GM19240 (cell line): ENCODE results near the gene ADI1.

ENCODE experiments used
- DNase-seq: peaks from one replicate; pipeline ENCODE4 v3.0.0; 2011; ENCODE audit warnings: low spot score; ENCODE audit not compliant: insufficient read length

Gene ADI1, protein sequence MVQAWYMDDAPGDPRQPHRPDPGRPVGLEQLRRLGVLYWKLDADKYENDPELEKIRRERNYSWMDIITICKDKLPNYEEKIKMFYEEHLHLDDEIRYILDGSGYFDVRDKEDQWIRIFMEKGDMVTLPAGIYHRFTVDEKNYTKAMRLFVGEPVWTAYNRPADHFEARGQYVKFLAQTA

GRCh38 chr2:3519255-3520205 lies at the start of gene ADI1:
ADI1 (minus strand) TSS chr2:3519531; CDS start chr2:3519487, 44 bp downstream.
- DNase-seq, result peak; percentile 58

GRCh38 chr2:3566806-3567205 lies 47.5 kb upstream of the ADI1 start:
- DNase-seq, result no peak

- DNase-seq, result no peak
These were observed 45.8 kb upstream of the ADI1 start for GRCh38 chr2:3565117-3565516.

- DNase-seq, result no peak
These were observed 44.2 kb upstream of the ADI1 start for GRCh38 chr2:3563521-3563976.

DNA sequence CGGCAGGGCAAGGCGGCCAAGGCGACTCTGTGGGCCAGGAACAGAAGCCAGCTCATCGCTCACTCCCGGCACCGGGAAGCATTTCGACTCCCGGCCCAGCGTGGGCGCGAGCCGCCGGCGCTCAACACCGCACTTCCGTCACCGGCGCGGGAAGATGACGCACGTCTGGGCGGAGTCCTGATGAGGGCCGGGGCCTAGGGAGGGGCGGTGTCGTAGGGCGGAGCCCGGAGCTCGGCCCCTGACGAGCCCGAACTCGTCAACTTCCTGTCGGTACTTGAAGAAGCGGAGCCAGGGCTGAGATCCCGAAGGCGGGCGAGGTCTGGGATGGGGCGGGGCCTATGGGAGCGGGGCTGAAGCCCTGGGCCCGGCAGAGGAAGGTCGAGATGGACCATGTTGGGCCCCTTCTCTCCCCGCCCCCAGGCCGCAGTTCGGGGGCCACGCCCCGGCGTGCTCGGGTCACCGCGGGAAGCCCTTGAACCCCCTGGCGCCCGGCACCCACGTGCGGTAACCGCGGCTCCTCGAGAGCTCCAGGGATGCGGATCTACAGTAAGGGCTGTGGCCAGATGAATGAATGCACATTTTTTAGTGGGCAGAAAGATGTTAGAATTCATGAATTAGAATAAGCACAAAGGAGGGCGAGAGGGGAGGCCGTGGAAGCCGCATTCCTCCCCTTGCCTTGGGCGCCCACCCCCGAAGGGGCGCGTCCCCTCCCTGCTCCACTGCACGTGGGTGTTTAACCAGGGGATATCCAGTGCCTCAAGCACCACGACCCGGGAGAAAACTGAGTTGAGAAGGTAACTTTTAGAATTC lies 39.1 kb upstream of the ADI1 start, which contains the start of gene RNASEH1:
Gene RNASEH1, minus strand, starts transcription at position 129 of the 810 bp plus-strand sequence. Its CDS starts 73 bp downstream, at position 56.
- peak; percentile 95 for DNase-seq

- DNase-seq, result no peak
These were observed 38.4 kb upstream of the ADI1 start for GRCh38 chr2:3557639-3558204.

DNA sequence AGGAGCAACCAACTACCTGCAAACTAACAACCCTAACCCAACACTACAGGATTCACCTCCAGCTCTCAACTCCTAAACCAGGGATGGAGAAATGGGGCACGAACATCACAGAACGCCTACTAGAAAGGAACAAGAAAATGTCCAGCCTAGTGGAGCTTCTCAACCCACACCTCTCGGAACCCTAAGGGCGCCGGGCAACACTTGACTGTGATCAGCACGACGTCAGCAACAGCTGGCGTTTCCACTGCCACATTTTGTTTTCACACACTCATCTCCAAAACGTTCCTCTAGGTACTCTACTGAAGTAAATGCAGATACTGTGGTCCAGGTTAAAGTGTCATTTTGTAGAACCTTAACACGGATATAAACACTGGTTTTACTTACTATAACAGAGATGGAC lies 34.6 kb upstream of the ADI1 start:
- DNase-seq, result no peak

DNA sequence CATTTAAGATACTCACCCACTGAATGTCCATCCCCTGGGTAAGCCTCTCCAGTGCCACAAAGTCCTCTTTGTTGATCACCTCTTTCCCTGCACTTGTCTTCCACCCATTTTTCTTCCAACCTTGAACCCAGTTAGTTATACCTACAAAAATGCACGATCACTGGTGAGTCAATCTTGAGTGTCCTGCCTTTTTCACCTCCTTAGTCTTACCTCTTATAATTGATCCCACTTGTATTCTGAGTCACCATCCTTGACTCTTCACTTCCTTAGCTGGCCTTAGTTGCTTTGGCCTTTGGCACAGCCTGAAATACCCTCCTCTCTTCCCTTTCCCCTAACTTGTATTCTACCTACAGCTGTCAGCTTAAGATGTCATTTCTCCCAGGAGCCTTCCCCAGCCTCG lies 28.6 kb upstream of the ADI1 start:
- DNase-seq, result no peak

DNA sequence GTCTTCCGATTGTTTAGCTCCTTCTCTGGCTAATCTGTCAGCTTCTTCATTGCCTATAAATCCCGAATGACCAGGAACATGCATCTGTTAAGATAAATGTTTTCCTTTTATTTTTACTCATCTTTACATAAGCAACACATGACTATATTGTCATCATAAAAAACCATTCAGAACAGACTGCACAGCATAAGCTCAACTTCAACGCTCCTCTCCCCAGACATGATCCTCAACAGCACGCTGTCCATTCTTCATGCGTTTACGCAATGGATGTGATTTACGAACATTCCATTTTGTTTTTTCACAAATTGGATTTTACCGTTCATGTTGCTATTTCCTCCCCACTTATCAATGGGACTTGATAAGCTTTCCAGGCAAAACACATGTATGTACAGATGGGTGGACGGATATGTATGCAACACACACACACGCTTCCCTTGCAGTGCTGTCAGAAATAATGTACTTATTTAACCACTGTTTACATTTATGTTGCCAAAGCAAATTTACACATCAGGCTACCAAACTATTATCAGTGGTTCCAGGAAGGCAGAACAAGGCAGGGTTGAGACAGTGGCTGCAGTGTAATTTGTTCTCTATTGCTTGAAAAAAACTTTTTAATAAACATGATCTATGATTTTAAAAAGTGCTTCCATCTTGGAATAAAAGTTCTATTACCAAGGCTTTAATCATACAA lies 26.6 kb upstream of the ADI1 start:
- no peak for DNase-seq

DNA sequence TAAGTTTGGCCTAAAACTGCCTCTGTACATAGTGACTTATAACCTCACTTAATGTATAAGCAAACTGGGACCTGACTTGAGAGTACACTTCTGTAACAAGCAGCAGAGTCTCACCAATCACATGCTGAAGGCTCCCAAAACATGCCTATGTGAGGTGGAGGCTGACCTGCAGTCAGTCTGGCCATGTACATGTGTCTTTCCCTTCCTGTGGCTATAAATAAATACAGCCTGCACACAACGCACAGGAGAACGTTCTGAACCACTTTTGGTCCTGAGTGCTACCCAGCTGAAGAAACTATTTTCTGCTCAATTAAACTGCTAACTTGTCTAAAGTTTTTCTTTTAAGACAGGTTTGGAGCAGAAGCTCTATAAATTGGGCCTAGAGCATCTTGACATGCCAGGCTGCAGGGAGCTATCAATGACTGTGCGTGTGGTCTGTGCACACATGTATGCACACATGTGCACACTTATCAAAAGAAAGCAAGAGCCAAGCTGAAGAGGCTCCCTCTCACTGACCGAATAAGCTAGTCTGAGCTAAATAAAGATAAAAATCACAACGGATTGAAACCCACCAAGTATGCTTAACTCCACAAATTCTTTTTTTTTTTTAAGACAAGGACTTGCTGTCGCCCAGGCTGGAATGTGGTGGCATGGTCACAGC lies 23.8 kb upstream of the ADI1 start:
- DNase-seq, result no peak

DNA sequence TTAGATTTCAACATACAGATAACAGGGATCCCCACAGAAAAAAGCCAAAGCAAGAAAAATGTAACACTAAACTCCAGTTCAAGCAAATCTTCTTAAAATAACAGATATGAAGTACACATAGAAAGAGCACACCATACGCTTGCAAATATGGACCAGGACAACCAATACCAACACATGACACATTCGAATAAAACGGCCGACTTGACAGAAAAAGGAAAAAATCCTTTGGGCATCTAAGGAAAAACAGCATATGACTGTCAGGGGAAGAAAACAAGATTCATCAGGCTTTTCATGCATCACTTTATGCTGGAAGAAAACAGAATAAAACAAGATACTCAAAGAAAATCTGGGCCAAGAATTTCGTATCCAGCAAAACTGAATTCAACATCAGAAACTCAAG lies 22.8 kb upstream of the ADI1 start:
- DNase-seq, result no peak

DNA sequence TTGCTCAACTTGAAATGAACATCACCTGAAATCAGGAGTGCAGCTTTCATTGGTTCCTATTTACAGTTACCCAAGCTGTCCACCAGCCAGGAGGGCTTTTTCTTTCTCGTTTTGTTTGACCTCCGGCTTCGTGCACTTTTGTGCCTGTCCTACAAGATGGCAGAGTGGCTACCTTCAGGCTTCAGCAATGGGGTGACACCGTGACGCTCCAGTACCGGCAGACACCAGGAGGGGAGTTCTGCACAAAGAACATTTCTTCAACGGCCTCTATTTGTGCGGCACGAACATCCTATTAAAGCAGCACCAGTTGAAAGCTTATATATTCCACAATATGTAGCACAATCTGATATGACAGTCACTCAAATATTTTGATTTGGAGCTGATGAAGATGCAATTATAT lies 20.5 kb upstream of the ADI1 start:
- DNase-seq, result no peak

- DNase-seq, result no peak
These were observed 17.6 kb upstream of the ADI1 start for GRCh38 chr2:3536682-3537632.

- no peak for DNase-seq
These were observed 16.7 kb upstream of the ADI1 start for GRCh38 chr2:3535794-3536681.

DNA sequence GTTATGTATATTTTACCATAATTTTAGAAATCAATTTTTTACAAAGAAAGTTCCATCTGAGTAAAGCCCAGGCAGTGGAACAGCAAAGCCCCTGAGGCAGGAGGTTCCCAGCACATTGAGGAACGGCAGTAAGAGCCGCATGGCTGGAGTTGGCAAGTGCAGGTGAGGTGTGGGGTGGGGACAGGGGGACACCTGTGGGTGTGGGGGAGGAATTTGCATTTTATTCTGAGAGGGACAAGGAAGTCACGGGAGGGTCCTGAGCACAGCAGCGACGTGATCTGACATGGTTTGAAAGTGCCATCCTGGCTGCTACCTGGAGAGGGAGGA lies 16.1 kb upstream of the ADI1 start:
- no peak for DNase-seq

DNA sequence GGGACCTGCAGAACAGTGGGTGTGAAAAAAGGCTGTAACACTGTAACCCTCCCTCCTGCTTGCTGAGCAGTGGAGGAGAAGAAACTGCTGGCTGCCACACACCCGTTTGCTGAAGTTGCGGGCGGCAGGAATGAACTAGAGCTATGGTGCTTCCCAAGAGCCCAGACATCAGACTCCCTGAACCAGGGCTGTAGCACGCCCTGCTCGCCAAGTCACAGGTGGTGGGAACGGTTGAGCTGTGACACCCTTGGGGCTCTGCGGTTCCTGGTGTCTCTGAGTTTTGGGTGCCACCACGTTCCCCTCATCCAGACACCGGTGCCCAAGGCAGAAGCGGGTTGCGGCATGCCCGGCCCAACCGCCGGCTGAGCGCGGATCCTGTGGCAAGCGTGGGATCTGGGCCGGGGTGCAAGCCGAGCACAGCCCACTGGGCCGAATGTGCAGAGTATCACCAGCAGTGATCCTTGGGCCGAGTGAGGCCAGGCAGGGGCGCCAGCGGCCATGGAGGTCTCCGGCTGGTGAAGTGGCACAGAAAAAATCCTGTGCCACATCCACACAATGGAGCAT lies 15.0 kb upstream of the ADI1 start:
- no peak for DNase-seq

- no peak for DNase-seq
These were observed 14.5 kb upstream of the ADI1 start for GRCh38 chr2:3533836-3534235.

- no peak for DNase-seq
These were observed 13.6 kb upstream of the ADI1 start for GRCh38 chr2:3532941-3533340.
